ENCODE measurements around the gene FAM174C.

The FAM174C gene

GRCh38 chr19:1251330-1252220 is 23.8 kb upstream of the FAM174C start:
- DNase-seq: peak; percentile 88

- peak; percentile 85 for DNase-seq
Measured at GRCh38 chr19:1252221-1252820, 23.0 kb upstream of the FAM174C start.

- DNase-seq: peak; percentile 89
Measured at GRCh38 chr19:1252821-1253513, 22.4 kb upstream of the FAM174C start.

- DNase-seq: no peak
Measured at GRCh38 chr19:1253514-1254080, 21.7 kb upstream of the FAM174C start.

- DNase-seq: no peak
Measured at GRCh38 chr19:1254081-1254527, 21.2 kb upstream of the FAM174C start.

GRCh38 chr19:1254530-1255185 is 20.7 kb upstream of the FAM174C start:
- no peak for DNase-seq

GRCh38 chr19:1255186-1256161 is 19.9 kb upstream of the FAM174C start:
- no peak for DNase-seq

GRCh38 chr19:1256646-1257474 is 18.5 kb upstream of the FAM174C start:
- DNase-seq: no peak

GRCh38 chr19:1257475-1258162 is 17.7 kb upstream of the FAM174C start:
- no peak for DNase-seq

GRCh38 chr19:1258163-1258492 is 17.2 kb upstream of the FAM174C start:
- DNase-seq: no peak

GRCh38 chr19:1258707-1259205 is 16.6 kb upstream of the FAM174C start:
- DNase-seq: no peak

- peak; percentile 92 for DNase-seq
Measured at GRCh38 chr19:1259206-1259875, 16.0 kb upstream of the FAM174C start.

- peak; percentile 83 for DNase-seq
Measured at GRCh38 chr19:1259876-1260748, 15.2 kb upstream of the FAM174C start.

GRCh38 chr19:1260749-1261537 is 14.4 kb upstream of the FAM174C start:
- peak; percentile 99 for DNase-seq

GRCh38 chr19:1261538-1261797 is 13.9 kb upstream of the FAM174C start:
- no peak for DNase-seq

GRCh38 chr19:1261798-1262622 is 13.3 kb upstream of the FAM174C start:
- peak; percentile 77 for DNase-seq
